OCI-LY3 (cell line): ENCODE measurements around the gene GANAB.

Experiments
- CTCF ChIP-seq: fragments of 200-600, 300-600 bp; sonication (generic); IDR thresholded peaks from 2 replicates; pipeline ENCODE4 v1.5.1; 2014; ENCODE audit warnings: antibody characterized with exemption, low read length, low read depth
- EZH2phosphoT487 ChIP-seq: fragments of 200-600 bp; shearing (Covaris generic); IDR thresholded peaks from 2 replicates; pipeline ENCODE4 v1.6.1; 2018; ENCODE audit warnings: antibody characterized with exemption, mixed run types, low read depth

DNA sequence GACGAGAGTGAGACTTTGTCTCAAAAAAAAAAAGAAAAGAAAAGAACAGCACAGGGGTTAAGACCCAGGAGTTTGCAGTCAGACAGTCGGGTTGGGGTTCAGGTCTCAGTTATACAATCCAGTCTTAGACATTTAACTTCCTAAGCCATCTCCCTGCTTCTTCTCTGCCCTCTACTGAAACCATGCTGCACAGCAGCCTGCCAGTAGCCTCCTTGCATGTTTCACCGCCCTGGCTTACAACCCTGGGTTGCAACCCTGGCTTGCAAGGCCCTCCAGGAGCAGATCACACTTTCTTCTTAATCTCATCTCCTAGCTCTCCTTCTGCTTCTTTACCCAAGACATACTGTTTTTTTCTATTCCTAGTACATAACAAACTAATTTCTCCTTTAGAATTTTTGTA lies 18.7 kb downstream of the GANAB start:
- no peak for TF ChIP-seq CTCF
- no peak for TF ChIP-seq EZH2phosphoT487
